Smooth muscle cell (in vitro differentiated cells): ENCODE measurements around the gene DDC. TPM values are rescaled to one million over a fixed set of nuclear protein-coding genes. Genes with fewer than 3 reads are reported as not detected.

Experiments used
- DNase-seq: peaks from one replicate; lab custom pipeline; 2025; ENCODE audit not compliant: unreplicated experiment; lab: John Stamatoyannopoulos, UW
- H2AFZ ChIP-seq: fragments of 200-600 bp; sonication (generic); 2 replicates; pipeline ENCODE4 v1.6.0; 2016; ENCODE audit warnings: antibody characterized with exemption, low read depth, mild to moderate bottlenecking
- H3F3A ChIP-seq: fragments of 200-600 bp; sonication (generic); 2 replicates; pipeline ENCODE4 v1.6.0; 2017; ENCODE audit warnings: antibody characterized with exemption, low read depth
- H3K27ac ChIP-seq: fragments of 200-600 bp; sonication (generic); 2 replicates; pipeline ENCODE4 v1.5.1; 2016; ENCODE audit warnings: low read depth, mild to moderate bottlenecking
- H3K27me3 ChIP-seq: fragments of 200-600 bp; sonication (generic); 2 replicates; pipeline ENCODE4 v1.6.1; 2016; ENCODE audit warnings: low read depth, mild to moderate bottlenecking
- H3K36me3 ChIP-seq: fragments of 200-600 bp; sonication (generic); 2 replicates; pipeline ENCODE4 v1.5.1; 2016; ENCODE audit warnings: low read depth
- H3K4me1 ChIP-seq: fragments of 200-600 bp; sonication (generic); 2 replicates; pipeline ENCODE4 v1.5.1; 2016; ENCODE audit warnings: low read depth
- H3K4me2 ChIP-seq: fragments of 200-600 bp; sonication (generic); 2 replicates; pipeline ENCODE4 v1.6.0; 2016; ENCODE audit warnings: mild to moderate bottlenecking
- H3K4me3 ChIP-seq: fragments of 200-600 bp; sonication (generic); 2 replicates; pipeline ENCODE4 v1.5.1; 2016; ENCODE audit warnings: mild to moderate bottlenecking
- H3K79me2 ChIP-seq: fragments of 200-600 bp; sonication (generic); 2 replicates; pipeline ENCODE4 v1.6.0; 2016; ENCODE audit warnings: low read depth, mild to moderate bottlenecking
- H3K9ac ChIP-seq: fragments of 200-600 bp; sonication (generic); 2 replicates; pipeline ENCODE4 v1.6.0; 2016; ENCODE audit warnings: low read depth
- H3K9me3 ChIP-seq: fragments of 200-600 bp; sonication (generic); replicated peaks from 2 replicates; pipeline ENCODE4 v1.5.1; 2016; ENCODE audit warnings: low read depth
- H4K20me1 ChIP-seq: fragments of 200-600 bp; sonication (generic); 2 replicates; pipeline ENCODE4 v1.6.0; 2016; ENCODE audit warnings: low read depth
- CTCF ChIP-seq: fragments of 200-600 bp; sonication (generic); IDR thresholded peaks from 2 replicates; pipeline ENCODE4 v1.5.1; 2017; ENCODE audit warnings: borderline replicate concordance, mild to moderate bottlenecking, antibody characterized with exemption; ENCODE audit not compliant: insufficient read depth, poor library complexity, severe bottlenecking
- WGBS: methylation state at CpG from one replicate; pipeline ENCODE4 v1.1.7; 2016; ENCODE audit warnings: low lambda C conversion rate; 5-methylcytosine and 5-hydroxymethylcytosine counted together
- polyA plus RNA-seq: library from polyadenylated mRNA; unstranded; fragments of >200 nt; fragmentation: Nextera tagmentation; extraction: Ambion mirVana; gene quantifications from 2 replicates; pipeline ENCODE4 v1.2.1, GENCODE V29; 2016
- total RNA-seq: library from RNA; depleted of rRNA; stranded (reverse); fragments of >200 nt; gene quantifications from 2 replicates; pipeline ENCODE4 v1.2.3, GENCODE V29; 2014

DDC gene
- total and polyA plus RNA-seq, 2 experiments from 2014 or later: not detected

DNA sequence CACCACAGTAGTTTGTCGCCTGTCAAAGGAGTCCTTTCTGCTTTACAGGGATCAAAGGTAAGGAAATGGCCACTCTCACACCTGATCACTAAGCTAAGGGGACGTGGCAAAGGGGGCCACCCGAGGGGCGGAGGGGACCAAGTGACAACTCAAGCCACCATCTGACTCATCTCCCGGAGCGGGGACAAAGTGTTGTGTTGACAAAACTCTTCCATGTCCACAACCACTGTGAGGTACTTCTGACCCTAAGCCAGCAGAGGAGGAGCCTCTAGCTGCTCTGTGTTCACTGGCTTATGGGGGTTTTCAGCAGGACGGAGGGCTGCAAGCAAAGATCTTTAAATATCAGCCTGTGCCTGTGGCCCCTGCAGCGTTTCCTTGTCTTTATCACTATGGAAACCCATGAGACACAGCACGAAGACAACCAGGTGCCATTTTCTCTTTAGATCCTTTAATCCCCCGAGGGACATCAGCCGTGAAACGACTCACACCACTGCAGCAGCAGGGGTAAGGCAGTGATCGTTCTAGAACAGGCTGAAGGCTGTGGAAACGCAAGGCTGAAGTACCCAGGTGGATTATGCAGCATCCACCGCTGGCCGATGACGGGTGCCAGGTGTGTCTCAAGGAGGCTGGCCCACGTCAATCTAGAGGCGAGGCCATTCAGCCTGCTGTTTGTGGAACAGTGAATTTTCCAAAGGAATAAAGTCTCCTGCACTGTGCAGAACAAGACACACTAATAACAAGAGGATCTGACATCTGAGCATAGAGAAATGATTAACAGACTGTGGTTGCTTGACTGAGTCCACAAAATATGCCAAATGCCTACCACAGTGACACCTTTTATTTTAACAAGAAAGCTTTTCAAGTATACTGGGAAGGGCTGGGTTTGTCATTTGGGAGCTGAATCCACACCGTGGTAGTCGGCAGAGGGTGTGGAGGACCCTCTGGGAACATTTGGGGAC, 26.6 kb upstream of the DDC start:
- H3K4me2 ChIP-seq: no peak overlapping the region
- no peak overlapping the region for H3K9ac ChIP-seq
- H3K27ac ChIP-seq: no peak overlapping the region
- no peaks in the 10 kb centered on the region for H3K9me3 ChIP-seq
- H3K4me1 ChIP-seq: peaks cover 8% of the 10 kb centered on the region
- no peaks in the 10 kb centered on the region for H3K36me3 ChIP-seq
- no peaks in the 10 kb centered on the region for H3F3A ChIP-seq
- no peak overlapping the region for H3K4me3 ChIP-seq
- H3K79me2 ChIP-seq: no peaks in the 10 kb centered on the region
- no peaks in the 10 kb centered on the region for H4K20me1 ChIP-seq
- no peaks in the 10 kb centered on the region for H3K27me3 ChIP-seq
- no peak overlapping the region for H2AFZ ChIP-seq
- WGBS: 87% methylated on average over 21 of the region's 21 CpGs
- no peak for DNase-seq
- TF ChIP-seq CTCF: no peak

- no peak for TF ChIP-seq CTCF
- H3K27me3 ChIP-seq: no peaks in the 10 kb centered on the region
- no peaks in the 10 kb centered on the region for H3F3A ChIP-seq
- DNase-seq: no peak
- H3K79me2 ChIP-seq: no peaks in the 10 kb centered on the region
- H4K20me1 ChIP-seq: no peaks in the 10 kb centered on the region
- no peak overlapping the region for H3K4me2 ChIP-seq
- H3K36me3 ChIP-seq: no peaks in the 10 kb centered on the region
- peaks cover 8% of the 10 kb centered on the region for H3K4me1 ChIP-seq
- H3K27ac ChIP-seq: no peak overlapping the region
- 97% methylated on average over 5 of the region's 5 CpGs for WGBS
- H3K9ac ChIP-seq: no peak overlapping the region
- no peaks in the 10 kb centered on the region for H3K9me3 ChIP-seq
- H3K4me3 ChIP-seq: no peak overlapping the region
- no peak overlapping the region for H2AFZ ChIP-seq
Observed at GRCh38 chr7:50591098-50591479, 25.9 kb upstream of the DDC start.

DNA sequence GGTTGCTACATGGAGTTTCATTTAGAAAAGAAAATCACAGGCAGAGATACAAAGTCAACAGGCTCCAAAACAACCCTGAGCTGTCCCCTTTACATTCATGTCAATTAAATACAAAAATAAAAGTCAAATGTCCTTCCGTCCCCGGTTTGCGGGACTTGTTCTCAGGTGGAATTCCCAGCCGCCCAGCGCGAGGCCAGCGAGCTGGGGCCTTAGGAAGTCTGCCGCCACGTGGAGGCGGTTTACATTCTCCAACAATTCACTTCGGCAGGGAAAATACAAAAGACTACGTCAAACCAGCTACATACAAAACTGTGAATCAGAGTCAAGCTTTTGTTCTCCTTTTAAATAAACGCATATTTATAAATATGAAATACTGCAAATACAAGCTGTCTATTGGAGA, 25.3 kb upstream of the DDC start:
- TF ChIP-seq CTCF: no peak
- H3K4me2 ChIP-seq: no peak overlapping the region
- 93% methylated on average over 13 of the region's 13 CpGs for WGBS
- H3K9ac ChIP-seq: no peak overlapping the region
- H3K4me3 ChIP-seq: no peak overlapping the region
- no peaks in the 10 kb centered on the region for H3K79me2 ChIP-seq
- H3K4me1 ChIP-seq: peaks cover 8% of the 10 kb centered on the region
- H2AFZ ChIP-seq: no peak overlapping the region
- no peak overlapping the region for H3K27ac ChIP-seq
- H4K20me1 ChIP-seq: no peaks in the 10 kb centered on the region
- H3K27me3 ChIP-seq: no peaks in the 10 kb centered on the region
- no peaks in the 10 kb centered on the region for H3F3A ChIP-seq
- DNase-seq: no peak
- H3K36me3 ChIP-seq: no peaks in the 10 kb centered on the region
- no peaks in the 10 kb centered on the region for H3K9me3 ChIP-seq
